Activated T-cell treated with anti-CD3 and anti-CD28 coated beads for 48 hours (primary cell): ENCODE measurements around the gene TMPRSS9.

Experiments used
- DNase-seq: peaks from one replicate; pipeline ENCODE4 v3.0.0-alpha.2; 2020; ENCODE audit warnings: low read depth

TMPRSS9 gene

GRCh38 chr19:2421581-2422306 is 61.7 kb downstream of the TMPRSS9 start:
- DNase-seq: no peak

- DNase-seq: no peak
These were observed 63.2 kb downstream of the TMPRSS9 start for GRCh38 chr19:2423071-2423914.

- no peak for DNase-seq
These were observed 64.0 kb downstream of the TMPRSS9 start for GRCh38 chr19:2423915-2424685.

- no peak for DNase-seq
These were observed 64.9 kb downstream of the TMPRSS9 start for GRCh38 chr19:2424686-2425621.

GRCh38 chr19:2425622-2426581 is 65.8 kb downstream of the TMPRSS9 start:
- DNase-seq: no peak

- peak; percentile 49 for DNase-seq
These were observed 66.8 kb downstream of the TMPRSS9 start for GRCh38 chr19:2426611-2427428.

GRCh38 chr19:2427429-2428320 is 67.6 kb downstream of the TMPRSS9 start, which contains the start of gene TIMM13:
Gene TIMM13, minus strand, starts transcription at chr19:2427586. Its CDS starts 53 bp downstream, at chr19:2427533.
- peak; percentile 96 for DNase-seq

- DNase-seq: no peak
These were observed 68.2 kb downstream of the TMPRSS9 start for GRCh38 chr19:2428321-2428690.

- no peak for DNase-seq
These were observed 69.0 kb downstream of the TMPRSS9 start for GRCh38 chr19:2428756-2429711.

GRCh38 chr19:2429917-2430535 is 70.0 kb downstream of the TMPRSS9 start:
- DNase-seq: no peak

GRCh38 chr19:2431318-2432055 is 71.4 kb downstream of the TMPRSS9 start:
- DNase-seq: no peak

- no peak for DNase-seq
These were observed 72.2 kb downstream of the TMPRSS9 start for GRCh38 chr19:2432131-2432848.

- DNase-seq: no peak
These were observed 73.8 kb downstream of the TMPRSS9 start for GRCh38 chr19:2433854-2434253.

GRCh38 chr19:2434267-2434666 is 74.2 kb downstream of the TMPRSS9 start:
- no peak for DNase-seq

- no peak for DNase-seq
These were observed 74.7 kb downstream of the TMPRSS9 start for GRCh38 chr19:2434721-2435265.
